ENCODE data around the gene A3GALT2. TPM values are rescaled to one million over a fixed set of nuclear protein-coding genes. Genes with fewer than 3 reads are reported as not detected.

The A3GALT2 gene
- polyA plus RNA-seq, 3 donors = 0.16 to 0.48 TPM; not detected in 1

DNA sequence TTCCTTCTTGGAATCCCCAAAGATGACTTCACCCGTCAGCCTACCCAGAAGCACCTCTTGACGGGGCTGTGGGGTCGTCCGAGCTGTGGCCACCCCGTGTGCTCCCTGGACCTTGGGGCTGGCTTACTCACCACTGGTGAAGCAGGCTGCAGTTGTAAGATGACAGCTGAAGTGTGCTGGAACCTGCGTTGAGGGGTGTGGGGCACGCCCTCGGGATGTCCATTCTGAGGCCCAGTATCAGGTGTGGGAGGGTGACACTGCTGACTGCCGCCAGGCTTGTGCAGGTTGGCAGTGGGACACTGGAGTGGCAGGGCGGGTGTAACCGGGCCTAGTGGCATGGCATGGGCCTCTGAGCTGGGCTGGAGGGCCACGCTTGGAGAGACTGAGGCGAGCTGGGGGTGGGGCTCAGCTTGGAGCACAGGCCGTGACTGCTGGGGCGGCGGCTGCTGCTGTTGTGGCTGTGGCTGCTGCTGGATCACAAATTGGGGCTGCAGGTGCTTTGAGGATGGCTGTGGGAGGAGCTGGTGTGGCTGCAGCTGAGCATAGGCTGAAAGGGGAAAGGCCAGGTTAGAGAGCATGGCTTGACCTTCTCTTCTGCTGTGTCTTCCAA lies 33.9 kb upstream of the A3GALT2 start:
- DNase-seq (ENCODE audit: extremely low read depth in 1 of 11, low read depth in 9 of 11, low spot score in 4 of 11) = no peak

- DNase-seq (ENCODE audit: extremely low read depth in 1 of 11, low read depth in 9 of 11, low spot score in 4 of 11) = no peak
Measured at GRCh38 chr1:33353531-33353930, 32.6 kb upstream of the A3GALT2 start.

- no peak for DNase-seq (ENCODE audit: extremely low read depth in 1 of 11, low read depth in 9 of 11, low spot score in 4 of 11)
Measured at GRCh38 chr1:33351281-33351660, 30.4 kb upstream of the A3GALT2 start.

DNA sequence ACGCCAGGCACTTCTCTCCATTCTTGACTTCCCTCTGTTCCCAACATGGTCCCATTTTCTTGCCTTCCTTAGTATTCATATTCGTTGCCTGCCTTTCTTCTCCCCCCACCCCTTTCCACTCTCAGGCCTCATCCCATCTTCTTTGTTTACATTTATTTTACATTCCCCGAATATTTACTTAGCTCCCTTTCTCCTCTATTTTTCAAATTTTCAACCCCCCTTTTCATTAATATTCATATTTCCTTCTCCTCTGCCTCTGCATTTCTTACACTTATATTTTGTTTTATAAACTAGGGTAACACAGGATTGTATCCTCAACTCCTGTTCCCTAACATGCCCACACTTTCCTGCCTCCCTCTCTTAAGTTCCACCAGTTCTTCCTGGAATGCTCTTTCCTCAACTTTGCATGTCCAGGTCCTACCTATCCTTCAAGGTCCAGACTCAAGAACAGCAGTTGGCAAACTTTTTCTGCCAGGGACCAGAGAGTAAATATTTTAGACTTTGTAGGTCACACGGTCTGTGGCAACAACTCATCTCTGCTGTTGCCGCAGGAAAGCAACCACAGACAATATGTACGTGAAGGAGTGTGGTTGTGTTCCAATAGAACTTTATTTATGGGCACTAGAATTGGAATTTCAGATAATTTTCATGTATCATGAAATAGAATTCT lies 29.8 kb upstream of the A3GALT2 start:
- DNase-seq (ENCODE audit: extremely low read depth in 1 of 11, low read depth in 9 of 11, low spot score in 4 of 11) = no peak

DNA sequence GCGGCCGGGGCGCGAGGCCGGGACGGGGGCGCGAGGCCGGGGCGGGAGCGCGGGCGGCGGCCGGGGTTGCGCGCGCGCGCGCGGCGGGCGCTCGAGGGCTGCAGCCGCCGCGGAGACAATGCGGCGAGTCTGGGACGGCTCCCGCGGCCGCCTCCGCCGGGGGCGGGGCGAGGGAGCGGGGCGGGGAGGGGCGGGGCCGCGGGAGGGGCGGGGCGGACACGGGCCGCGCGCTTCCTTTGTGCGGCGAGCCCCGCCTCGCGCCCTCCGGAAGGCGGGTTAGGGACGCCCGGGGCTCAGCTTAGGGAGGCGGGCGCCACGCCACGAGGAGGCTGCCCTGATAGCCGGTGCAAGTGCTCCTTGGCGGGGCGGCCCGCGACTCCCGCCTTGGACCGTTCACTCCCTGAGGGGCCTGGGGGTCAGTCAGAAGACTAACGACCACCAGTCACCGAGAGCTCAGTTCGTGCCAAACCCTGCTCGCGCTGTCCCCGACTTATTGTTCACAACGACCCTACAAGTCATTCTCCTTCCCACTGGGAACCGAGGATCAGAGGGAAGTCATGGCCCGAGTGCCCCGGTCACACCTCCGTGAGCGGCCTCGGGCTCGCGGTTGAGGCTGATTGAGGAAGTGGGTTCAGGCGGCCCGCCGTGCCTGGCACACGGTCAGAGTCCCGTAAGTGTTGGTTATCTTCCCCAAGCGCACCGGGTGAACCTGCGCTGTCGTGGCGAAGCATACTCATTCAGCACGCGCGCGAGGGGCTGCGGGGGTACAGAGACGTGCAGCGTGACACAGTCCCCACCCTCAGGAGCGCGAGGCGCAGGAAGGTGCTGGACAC lies 29.1 kb upstream of the A3GALT2 start:
- DNase-seq (ENCODE audit: extremely low read depth in 1 of 11, low read depth in 9 of 11, low spot score in 4 of 11) = peak in 7 of 11 donors; percentile 72 to 87 (median 82)

DNA sequence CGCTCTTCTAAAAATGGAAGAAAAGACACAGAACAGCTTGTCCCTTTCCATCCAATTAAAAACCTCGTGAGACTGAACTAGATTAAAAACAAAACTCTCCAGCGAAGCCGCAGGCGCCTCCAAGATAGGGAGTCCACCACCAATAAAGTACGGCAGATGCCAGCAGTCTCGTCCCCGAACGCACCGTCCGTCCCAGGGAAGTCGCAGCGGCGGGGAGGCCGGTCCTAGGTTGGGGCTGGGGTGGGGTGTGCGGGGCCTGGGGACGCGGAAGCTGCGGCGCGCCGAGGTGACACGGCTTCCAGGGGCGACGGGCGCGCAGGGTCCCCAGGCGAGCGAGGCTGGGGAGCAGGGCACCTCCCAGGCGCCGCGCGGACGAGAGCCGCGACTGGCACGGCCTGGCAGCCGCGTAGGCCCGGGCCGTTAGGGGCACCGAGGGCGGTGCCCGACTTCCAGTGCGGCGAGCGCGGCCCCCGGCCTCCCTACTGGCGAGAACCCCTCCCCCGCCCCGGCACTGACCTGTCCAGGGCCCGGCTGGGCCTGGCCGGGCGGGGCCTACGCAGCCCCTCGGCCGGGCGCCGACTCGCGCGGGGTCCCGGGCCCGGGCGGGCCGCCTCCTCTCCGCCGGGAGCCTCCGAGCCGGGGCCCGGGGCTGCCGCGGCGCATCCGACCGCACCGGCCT lies 28.3 kb upstream of the A3GALT2 start:
- no peak for DNase-seq (ENCODE audit: extremely low read depth in 1 of 11, low read depth in 9 of 11, low spot score in 4 of 11)

DNA sequence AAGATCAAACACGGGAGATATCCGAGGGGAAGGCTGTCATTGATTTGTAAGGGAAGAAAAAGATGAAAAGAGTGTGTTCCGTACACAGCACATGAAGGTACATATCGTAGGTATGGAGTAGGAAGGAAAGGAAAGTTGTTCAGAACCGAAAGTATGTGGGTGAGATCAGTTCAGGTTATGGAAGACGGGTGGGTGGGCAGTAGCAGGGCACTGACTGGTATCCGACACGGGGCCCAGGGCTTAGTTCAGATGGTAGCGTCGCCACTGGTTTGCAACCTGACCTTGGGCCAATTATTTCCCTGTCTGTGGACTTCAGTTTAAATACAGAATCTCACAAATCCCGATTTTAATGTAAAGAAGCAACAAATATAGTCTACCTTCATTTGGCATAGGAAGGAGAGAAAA lies 27.8 kb upstream of the A3GALT2 start:
- no peak for DNase-seq (ENCODE audit: extremely low read depth in 1 of 11, low read depth in 9 of 11, low spot score in 4 of 11)

- DNase-seq (ENCODE audit: extremely low read depth in 1 of 11, low read depth in 9 of 11, low spot score in 4 of 11) = no peak
Measured at GRCh38 chr1:33348194-33348593, 27.3 kb upstream of the A3GALT2 start.

- no peak for DNase-seq (ENCODE audit: extremely low read depth in 1 of 11, low read depth in 9 of 11, low spot score in 4 of 11)
Measured at GRCh38 chr1:33347650-33347992, 26.7 kb upstream of the A3GALT2 start.

DNA sequence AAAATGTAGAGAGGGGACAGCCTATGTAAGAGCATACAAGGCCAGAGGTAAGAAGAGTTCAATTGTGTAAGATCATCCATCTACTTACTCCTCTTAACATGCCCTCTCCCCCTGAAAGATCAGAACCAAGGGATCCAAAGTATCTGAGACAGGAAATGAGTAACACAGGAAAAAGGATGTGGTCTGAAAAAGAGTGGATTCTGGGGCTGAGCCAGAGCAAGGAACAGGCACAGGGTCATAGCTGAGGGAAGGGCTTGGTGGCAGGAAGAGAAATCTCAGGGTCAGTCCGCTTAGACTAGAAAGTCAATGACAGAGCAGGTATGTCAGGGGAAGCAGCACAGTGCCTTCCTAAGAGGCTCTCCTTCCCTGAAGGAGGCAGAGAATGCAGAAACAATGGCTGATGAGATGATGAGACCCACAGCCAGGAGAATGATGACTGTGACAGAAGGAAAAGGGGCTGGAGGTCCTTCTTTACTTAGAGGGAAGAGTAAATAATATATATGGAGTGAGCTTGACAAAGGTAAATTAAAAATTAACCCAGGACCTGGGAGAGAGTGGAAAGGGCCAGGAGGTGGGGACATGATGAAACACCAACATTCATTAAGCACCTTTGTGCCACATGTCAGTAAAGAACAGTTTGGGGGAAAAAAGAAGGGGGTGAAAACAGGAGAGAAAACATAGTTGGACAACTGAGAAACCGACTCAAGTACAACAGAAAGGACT lies 26.2 kb upstream of the A3GALT2 start:
- no peak for DNase-seq (ENCODE audit: extremely low read depth in 1 of 11, low read depth in 9 of 11, low spot score in 4 of 11)

DNA sequence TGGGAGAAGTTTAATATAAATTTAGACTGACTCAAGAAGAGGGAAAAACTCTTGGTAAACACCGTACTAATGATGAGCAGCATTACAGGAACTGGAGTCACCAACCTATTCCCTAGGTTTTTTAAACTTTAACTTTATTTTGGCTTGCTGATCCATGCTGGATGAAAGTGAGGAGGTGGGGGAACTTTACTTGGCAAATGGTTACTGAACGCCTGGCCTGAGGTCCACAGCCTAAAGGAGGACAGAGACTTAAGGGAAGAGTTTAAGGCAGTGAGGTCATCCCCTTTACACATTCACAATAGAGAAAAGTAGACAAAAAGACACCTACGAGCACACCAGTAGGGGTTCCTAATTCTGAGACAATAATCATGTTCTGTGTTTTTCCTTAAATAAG lies 25.6 kb upstream of the A3GALT2 start:
- no peak for DNase-seq (ENCODE audit: extremely low read depth in 1 of 11, low read depth in 9 of 11, low spot score in 4 of 11)

DNA sequence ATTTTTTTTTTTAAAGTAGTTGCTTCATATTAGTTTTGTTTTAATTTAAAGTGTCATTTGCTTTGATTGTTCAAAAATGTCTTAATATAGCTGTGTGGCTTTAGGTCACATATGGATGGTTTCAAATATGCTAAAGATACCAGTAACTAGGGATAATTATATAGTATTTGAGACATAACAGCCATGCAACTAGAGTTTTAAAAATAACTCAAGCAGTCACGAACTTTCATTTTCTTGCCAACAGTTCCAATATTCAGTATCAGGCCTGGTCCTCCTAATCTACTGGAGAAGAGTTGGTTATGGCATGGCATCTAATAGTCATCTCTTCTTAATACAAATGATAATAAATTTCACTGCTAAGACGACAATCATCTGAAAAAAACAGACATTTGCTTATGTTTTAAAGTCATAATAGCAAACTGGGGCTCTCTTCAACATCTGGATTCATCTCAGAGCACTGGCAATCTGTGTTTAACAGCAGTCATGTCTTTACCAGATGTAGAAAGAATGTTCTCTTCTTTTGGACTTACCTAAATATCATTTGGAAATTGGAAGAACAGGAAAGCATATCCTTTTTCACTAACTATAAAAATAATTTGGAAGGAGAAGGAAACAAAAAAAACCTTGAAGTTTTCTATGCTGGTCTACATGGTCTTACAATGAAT lies 24.1 kb upstream of the A3GALT2 start:
- DNase-seq (ENCODE audit: extremely low read depth in 1 of 11, low read depth in 9 of 11, low spot score in 4 of 11) = no peak

- no peak for DNase-seq (ENCODE audit: extremely low read depth in 1 of 11, low read depth in 9 of 11, low spot score in 4 of 11)
Measured at GRCh38 chr1:33343539-33343938, 22.6 kb upstream of the A3GALT2 start.

DNA sequence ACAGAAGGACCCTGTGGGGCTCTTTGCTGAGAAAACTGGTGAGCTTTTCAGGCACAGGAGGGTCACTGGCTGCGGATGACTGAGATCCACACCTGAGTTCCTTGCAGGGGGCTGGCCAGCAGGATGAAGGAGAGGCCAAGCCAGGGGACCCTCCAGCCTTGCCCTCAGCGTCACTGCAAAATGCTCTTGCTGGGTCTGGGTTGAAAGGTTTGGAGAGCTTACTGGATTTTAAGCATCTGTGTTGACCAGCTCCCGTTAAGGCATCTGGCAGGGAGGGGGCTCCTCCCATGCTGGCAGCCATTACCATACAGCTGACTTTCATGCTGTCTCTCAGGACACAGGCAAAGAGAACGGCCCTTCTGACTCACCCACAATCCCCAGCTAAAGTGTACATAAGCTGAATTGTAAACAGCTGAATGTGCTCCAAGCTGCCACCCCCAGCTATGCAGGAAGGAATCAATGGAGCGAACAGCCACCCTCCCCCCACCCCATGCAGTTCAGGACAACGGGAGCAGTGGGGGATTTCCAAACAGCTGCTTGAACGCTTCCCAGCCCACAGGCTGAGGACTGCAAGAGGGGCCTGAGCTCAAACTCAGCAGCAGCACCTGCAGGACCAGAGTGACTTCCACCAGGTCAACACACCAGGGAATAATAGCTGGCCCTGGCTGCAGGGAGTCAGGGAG lies 21.3 kb upstream of the A3GALT2 start:
- peak in 9 of 11 donors; percentile 65 to 86 (median 70) for DNase-seq (ENCODE audit: extremely low read depth in 1 of 11, low read depth in 9 of 11, low spot score in 4 of 11)

DNA sequence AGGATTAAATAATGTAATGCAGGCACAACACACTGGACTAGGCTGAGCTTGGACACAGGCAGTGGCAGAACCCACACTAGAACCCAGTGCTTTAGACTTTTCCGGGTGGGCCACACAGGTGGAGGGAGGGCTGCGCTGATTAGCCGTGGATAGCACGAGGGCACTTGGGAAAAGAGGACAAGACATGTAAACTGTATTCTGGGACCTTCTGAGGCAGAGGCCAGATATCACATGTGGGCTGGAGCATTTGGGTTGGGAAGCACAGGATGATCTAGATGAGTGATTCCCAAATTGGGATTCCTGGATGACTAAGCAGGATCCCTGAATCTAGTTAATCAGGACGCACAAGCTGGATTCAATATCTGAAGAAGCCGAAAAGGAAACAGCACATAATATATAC lies 20.3 kb upstream of the A3GALT2 start:
- no peak for DNase-seq (ENCODE audit: extremely low read depth in 1 of 11, low read depth in 9 of 11, low spot score in 4 of 11)

- DNase-seq (ENCODE audit: extremely low read depth in 1 of 11, low read depth in 9 of 11, low spot score in 4 of 11) = no peak
Measured at GRCh38 chr1:33339413-33339812, 18.5 kb upstream of the A3GALT2 start.

- DNase-seq (ENCODE audit: extremely low read depth in 1 of 11, low read depth in 9 of 11, low spot score in 4 of 11) = no peak
Measured at GRCh38 chr1:33338440-33339211, 17.7 kb upstream of the A3GALT2 start.
